Activated naive CD4-positive, alpha-beta T cell treated with anti-CD3 and anti-CD28 coated beads, Interleukin-2, amount 50 U/mL, for 16 hours (primary cell): ENCODE measurements around the gene SCUBE3.

Source experiments
- DNase-seq: peaks from one replicate; pipeline ENCODE4 v3.0.0-alpha.2; 2020

SCUBE3 gene

GRCh38 chr6:35213824-35214756 is at the start of gene SCUBE3:
Gene SCUBE3 (plus strand): TSS chr6:35213956. CDS start chr6:35214419, 463 bp downstream.
- DNase-seq, result peak; percentile 15

GRCh38 chr6:35164277-35164676 is 49.5 kb upstream of the SCUBE3 start:
- no peak for DNase-seq

- DNase-seq, result no peak
Observed at GRCh38 chr6:35164868-35165267, 48.9 kb upstream of the SCUBE3 start.

DNA sequence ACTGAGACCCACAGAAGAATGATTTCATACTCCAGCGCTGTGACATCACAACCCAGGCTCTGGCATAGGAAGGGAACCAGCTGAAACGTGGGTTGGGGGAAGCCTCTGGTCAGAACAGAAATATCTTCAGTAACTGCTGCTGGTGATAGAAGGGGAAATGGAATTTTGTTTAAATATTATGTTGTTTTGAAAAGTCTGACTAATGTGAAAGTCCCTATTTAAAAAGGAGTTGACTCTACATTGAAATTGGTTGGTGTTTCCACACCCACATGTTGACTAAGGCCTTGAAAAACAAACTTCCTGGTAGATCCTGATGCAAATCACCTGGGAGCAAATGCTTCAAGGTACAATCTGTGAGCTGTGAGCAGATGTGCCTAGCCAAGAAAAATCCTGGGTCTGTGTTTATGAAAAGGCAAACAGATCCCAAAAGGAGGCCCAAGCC is 48.1 kb upstream of the SCUBE3 start:
- DNase-seq, result no peak

DNA sequence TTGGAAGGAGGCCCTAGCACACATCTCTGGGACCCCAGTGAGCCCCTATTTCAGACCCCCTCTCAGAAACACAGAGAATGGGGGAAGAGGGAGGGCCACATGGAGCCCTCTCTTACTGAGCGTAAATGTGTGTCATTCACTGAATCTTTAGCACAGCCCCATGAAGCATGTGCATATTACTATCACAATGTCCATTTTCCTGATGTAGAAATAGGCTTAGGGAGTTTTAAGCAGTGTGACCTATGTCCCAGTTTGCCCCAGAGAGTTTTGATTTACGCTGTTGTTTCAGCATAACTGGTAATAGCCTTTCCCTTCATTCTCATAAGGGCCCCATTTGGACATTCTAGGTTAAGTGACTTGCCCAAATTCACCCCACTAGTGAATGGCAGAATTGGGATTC is 47.6 kb upstream of the SCUBE3 start:
- DNase-seq, result no peak

GRCh38 chr6:35166520-35166919 is 47.2 kb upstream of the SCUBE3 start:
- no peak for DNase-seq

DNA sequence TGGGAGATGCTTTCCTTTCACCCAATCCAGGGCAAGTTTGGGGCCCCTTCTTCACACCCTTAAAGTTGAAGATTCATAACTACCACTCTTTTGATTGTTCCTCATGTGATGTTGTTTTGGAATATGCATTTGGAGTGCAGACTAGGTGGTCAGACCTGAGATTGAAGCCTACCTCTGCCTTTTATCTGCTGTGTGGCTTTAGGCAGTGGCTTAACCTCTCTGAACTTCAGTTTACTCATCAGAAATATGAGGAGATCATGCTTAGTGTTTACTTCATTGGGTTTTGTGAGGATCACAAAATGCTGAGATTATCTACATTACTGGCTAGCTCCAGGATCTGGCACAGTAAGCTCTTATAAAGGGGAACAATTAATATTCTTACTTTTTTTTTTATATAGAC is 46.3 kb upstream of the SCUBE3 start:
- DNase-seq, result no peak

DNA sequence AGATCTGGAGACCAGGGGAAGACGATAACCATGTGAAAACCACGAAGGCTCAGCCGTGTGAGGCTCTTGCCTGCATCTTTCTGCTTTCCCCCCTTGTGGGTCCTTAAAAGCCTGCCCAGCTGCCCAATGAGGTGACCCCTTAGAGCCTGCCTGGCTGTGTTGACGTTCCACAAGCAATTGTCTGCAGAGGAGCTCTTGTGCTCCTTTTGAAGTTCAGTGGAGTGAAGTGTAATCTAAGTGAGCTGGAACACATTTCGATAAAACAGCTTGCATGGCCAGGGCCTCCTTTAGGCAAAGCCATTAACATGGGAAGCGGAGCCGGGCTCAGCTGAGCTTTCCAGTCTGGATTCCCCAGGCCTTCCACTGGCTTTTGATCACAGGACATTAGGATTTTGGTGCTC is 45.3 kb upstream of the SCUBE3 start:
- no peak for DNase-seq

- DNase-seq, result no peak
Observed at GRCh38 chr6:35170166-35170565, 43.6 kb upstream of the SCUBE3 start.

- no peak for DNase-seq
Observed at GRCh38 chr6:35170891-35171290, 42.9 kb upstream of the SCUBE3 start.

GRCh38 chr6:35173044-35173426 is 40.7 kb upstream of the SCUBE3 start:
- no peak for DNase-seq

- DNase-seq, result no peak
Observed at GRCh38 chr6:35173427-35174087, 40.2 kb upstream of the SCUBE3 start.

- DNase-seq, result no peak
Observed at GRCh38 chr6:35174088-35174434, 39.7 kb upstream of the SCUBE3 start.

DNA sequence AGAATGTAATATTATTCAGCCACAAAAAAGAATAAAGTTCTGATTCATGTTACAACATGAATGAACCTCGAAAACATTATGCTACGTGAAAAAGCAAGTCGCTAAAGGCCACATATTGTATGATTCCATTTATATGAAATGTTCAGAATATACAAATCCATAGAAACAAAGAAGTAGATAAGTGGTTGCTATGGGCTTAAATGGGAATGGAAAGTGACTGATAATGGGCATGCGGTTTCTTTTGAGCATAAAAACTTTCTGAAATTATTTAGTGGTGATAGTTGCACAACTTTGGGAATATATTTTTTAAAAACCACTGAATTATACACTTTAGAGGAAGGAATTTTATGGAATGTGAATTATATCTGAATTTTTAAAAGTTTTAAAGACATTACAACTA is 39.3 kb upstream of the SCUBE3 start:
- no peak for DNase-seq

DNA sequence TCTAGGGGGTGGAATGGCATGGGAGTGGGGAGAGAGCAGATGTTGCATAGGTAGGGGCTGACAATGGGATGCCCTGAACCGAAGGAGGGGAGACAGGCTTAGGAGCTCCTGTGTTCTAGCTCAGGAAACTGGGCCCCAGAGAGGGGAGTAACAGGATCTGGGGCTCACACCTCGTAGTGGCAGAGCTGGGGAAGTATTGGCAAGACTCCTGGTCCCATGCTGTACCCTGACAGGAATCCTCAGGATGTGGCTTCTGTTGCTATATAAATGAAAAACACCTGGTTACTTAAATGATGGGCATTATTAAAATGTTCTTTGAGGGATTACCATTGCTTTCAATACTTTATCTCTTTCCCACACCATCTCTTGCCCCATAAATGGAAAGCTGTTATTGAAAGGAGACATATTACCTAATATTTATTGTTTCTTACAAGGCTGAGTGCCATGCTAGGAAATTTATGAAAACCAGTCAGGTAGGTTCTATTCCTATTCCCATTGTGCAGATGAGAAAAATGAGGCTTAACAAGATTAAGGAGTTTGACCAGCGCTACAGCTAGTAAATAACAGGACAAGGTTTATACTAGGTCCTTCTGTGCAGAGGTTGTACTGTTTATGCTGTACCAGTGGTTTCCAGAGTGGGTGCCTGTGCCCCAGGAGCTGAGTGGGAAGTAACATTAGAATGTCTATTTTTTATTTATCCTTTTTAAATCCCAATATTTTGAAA is 37.3 kb upstream of the SCUBE3 start:
- no peak for DNase-seq

- no peak for DNase-seq
Observed at GRCh38 chr6:35177157-35177556, 36.6 kb upstream of the SCUBE3 start.

DNA sequence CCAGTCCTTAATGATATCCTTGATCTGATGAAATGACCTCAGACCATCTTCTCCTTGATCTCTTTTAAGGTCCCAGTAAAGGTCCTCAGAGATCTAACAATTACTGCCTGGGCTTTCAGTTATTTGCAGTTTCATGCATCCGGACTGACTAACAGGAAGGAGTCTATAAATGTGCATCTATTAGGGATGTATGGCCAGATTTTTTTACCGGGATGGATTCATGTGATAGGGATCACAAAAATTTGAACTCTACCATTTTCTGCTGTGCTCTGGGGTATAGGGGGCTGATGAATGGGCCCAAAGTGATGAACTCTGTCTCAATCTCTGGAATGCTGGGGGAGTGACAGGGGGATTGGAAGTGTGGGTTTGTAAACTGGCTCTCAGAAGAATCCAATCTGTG is 36.2 kb upstream of the SCUBE3 start:
- DNase-seq, result no peak

DNA sequence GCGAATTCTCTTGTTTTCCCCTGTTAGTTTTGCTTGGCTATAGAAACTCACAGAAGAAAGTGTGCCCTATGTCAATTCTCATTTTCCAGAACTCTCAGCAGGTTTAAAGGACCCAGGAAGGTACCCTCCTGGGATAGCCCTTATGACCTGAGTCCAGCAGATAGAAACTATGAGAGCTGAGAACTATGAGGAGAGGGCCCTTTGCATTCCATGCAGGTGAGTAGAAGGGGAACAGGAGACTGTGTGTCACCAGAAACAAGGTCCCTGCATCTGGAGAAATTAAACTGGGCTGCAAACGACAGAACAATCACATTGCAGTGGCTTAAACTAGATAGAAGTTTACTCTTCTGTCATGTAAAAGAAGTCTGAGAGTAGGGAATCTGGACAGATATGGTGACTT is 35.7 kb upstream of the SCUBE3 start:
- no peak for DNase-seq

DNA sequence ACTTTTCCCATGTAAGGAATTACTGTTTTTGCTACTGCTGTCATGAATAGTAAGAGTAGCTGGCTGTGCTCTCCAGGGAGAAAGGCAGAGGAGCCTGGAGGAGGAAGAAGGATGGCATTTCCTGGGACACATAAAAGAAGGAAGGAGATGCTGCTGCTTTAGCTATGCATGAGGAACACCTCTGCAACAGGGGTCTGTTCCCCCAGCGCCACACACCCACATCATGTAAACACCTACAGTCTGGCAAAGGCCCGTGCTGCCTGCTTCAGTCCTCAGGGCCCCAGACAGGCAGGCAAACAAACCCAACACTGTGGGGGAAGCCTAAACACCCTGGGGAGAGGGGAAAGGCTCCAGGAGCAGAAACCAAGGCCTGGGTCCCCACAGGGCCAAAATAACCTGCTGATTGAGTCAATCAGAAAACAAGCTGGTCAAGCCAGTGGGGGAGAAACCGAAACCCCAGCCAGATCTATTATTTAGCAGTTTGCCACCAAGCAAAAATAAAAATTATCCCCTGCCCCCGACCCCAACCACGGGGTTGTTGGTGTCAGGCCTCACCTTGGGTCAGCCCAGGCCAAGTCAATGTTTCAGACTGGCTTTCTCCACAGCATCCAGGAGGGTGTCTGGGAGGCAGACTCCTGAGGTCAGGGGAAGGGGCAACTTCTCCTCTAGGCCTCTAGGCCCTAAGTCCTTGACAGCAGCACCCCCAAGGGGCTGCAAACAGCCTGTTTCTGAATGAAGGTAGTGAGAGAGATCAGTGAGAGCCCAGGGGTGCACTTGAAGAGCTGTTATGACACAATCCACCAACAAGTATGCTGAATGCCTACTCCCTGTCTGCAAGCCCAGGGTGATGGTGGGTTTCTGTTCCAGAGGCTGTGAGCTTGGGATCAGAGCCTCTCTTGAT is 34.6 kb upstream of the SCUBE3 start:
- no peak for DNase-seq

DNA sequence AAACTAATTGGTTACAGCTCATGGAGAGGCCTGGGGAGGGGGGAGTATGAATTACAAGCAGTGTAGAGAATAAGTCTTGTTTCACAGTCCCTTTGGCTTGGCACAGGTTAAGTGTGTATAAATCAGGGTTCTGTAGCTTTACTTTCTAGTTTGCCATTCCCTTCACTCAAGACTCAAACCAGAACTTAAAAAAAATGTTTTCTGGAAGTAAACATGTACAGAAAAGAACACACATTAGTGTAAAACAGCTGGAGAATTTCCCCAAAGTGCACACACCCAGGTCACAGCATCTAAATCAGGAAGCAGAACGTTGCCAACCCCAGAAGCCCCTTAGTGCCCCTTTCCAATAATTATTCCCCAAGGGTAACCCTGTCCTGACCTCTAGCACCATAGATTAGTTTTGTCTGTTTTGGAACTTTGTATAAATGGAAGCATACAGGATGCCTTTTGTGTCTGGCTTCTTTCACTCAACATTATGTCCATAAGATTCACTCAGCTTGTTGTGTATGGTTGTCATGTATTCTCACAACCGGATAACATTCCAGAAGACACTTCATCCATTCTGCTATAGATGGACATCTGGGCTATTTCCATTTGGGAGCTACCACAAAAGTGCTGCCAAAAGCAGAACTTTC is 33.7 kb upstream of the SCUBE3 start:
- no peak for DNase-seq

DNA sequence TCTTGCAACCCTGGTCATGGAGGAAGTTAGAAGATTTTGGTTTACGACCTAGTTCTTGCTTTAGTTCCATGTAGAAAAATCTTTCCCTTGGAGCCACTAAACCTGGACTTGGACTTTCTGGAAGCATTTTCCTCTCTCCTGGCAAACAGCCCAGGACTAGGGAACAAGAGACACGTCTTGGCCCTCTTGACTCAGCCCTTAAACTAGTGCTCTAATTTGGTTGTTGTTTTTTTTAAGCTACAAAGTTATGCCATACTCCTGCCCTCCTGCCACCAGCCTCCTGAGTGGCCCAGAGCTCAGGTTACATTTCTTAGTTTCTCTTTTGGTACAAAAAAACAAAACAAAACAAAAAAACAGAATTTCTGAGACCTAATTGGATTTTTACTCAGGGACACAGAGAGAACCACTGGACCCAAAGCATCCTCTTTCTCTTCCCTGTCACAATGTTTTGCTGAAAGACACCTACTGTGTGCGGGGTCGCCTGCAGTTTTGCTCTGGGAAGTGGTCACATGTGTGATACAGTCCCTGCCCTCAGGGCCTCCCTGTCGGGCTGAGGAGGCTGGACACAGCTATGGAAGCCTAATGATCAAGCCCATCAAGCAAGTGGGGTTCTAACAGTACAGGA is 32.3 kb upstream of the SCUBE3 start:
- DNase-seq, result no peak
